ENCODE measurements around the gene COL17A1.

COL17A1 gene

DNA sequence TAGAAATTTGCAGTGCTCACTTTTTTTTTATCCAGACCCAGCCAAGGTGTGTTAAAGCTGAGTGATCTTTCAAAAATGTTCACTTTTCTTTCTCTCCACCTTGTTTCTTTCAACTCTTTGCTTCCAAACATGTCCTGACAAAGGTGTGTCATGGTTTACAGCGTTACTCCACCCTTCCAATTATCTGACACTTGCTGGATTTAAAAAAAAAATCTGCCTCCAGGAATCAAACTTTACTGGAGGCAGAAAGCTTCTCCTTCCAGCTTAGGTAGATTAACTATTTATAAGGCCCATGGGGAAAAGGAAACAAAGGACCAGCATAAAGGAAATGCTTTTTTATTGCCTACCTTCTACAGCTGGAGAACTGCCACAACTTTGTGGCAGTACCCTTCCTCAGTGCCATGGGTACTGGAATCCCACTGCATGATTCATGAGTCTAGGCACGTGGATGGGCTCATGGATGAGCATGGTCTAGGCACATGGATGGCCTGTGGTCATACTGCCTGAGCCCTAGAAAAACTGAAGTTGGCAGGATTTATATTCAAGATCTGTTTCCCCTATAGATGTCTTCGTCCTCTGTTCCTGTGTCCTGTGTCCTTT, at the start of gene COL17A1:
COL17A1 (minus strand) TSS at position 80 of the 600 bp plus-strand sequence. CDS start 5,207 bp downstream, outside the sequence.
- no peak for DNase-seq

DNA sequence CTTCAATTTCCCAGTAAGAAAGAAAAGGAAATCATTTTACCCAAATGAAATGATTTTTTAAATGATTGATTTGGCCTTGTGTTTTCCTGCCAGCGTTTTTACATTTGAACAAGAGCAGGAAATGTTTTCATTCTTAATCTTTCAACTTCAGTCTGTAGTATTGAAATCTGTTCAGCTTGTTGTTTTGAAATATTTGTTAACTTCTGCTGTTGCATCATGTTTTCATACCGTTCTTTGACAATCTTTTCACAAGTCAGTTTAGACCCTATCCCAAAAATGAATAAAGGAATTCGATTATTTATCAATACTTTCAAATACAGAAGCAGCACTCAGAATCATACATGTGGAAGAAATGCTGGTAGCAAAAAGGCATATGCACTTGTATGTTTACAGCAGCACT, 44.4 kb upstream of the COL17A1 start:
- no peak for DNase-seq

GRCh38 chr10:104128214-104128613, 42.5 kb upstream of the COL17A1 start:
- no peak for DNase-seq

- no peak for DNase-seq
Observed at GRCh38 chr10:104127411-104127810, 41.7 kb upstream of the COL17A1 start.

DNA sequence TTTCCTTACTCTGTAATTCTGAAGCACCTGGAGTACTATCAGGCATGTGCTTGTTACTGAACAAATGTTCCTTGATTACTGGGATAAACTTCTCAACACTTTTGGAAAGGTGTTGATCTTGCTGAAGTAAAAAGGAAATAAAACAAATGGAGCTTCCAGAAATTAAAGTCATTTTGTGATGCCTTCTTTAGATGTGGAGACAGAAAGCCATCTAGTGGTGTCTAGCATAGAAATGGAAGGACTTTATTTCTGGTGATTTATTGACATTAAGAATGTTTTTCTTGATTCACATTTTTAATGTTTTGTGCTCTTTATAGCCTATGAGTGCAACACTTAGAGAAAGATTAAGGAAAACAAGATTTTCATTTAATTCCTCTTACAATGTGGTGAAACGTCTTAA, 37.7 kb upstream of the COL17A1 start:
- DNase-seq, result no peak

GRCh38 chr10:104122225-104123107, 36.8 kb upstream of the COL17A1 start:
- no peak for DNase-seq

DNA sequence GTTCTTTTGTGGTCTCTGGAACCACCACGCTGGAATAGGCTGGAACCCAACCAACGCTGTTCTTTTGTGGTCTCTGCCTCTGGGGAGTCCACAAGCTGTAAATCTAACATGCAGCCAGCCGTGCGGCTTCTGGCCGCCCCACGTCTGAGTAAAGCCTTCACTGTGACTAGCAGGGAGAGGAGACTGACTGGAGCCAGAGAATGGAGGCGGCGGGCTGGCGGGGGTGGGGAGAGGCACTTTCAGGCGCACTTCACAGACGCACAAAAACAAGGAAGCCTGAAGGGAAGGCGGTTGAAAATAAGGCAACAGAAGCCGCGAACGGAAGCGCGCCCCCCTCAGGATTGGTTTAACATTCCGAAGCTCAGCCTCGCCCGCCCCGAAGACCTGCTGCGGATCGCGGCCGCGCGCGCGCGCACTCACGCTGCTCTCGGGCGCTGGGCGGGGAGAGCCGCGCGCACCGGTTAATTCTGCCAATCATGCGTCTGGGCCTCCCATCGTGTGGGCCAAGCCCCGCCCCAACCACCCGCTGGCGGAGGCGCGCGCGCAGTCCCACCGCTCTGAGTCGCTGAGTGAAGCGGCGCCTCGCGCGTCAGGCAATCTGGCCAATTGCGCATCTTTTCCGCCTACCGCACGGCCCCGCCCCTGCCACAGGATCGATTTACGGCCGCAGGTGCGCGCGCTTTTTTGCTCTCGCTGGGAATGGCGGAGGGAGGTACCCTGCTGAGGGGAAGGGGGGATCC, 36.0 kb upstream of the COL17A1 start, which contains the start of gene SFR1:
SFR1 (plus strand) TSS at position 687 of the 740 bp plus-strand sequence; CDS start at position 700, 13 bp downstream.
- DNase-seq, result peak; percentile 91

DNA sequence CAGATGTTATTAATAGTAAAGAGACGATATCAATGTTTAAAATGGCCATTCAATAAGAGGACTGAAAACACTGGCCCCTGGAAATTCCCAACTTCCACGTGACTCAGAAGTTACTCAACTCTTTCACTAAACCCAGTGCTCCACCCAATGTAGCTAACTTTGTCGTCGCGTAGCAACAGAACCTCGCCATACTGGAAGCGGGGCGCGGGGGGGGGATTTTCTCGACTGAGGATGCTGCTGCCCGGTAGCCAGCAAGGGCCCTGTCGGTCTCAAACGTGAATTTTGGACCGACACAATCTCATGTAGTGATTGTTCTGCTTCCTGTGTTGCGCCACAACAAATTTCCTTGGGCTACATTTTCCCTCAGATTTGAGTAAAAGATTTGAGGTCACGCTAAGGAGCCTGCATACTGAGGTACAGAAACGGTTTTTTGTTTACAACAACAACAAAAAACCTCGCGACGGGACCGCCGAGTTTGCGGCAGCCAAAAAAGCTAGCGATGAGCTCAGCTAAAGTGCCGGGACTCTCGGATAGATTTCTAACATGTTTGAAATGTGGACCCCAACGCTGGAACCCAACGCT, 35.3 kb upstream of the COL17A1 start:
- peak; percentile 11 for DNase-seq

- no peak for DNase-seq
Observed at GRCh38 chr10:104120512-104120902, 34.8 kb upstream of the COL17A1 start.

GRCh38 chr10:104119996-104120395, 34.3 kb upstream of the COL17A1 start:
- DNase-seq, result no peak

DNA sequence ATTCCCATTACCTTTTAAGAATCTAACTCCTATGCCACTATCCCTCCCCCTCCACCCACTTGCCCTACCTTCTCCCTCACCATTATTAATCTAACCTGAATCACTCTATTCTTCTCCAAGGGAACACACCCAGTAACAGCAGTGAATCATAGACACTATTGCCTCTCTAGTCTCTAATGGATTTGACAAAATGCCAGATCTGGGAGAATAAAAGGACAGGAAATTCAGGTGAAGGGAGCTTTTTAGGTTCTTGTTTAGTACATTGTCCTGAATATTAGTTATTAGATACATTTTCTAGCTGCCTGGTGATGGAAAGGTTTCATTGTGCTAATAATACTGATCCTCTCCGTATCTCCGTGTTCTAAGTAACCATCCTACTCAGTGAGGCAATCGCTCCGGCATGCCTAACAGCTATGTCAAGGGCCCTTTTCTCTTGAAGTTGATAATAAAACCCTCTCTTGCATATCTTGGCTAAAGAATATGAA, 32.2 kb upstream of the COL17A1 start:
- no peak for DNase-seq

DNA sequence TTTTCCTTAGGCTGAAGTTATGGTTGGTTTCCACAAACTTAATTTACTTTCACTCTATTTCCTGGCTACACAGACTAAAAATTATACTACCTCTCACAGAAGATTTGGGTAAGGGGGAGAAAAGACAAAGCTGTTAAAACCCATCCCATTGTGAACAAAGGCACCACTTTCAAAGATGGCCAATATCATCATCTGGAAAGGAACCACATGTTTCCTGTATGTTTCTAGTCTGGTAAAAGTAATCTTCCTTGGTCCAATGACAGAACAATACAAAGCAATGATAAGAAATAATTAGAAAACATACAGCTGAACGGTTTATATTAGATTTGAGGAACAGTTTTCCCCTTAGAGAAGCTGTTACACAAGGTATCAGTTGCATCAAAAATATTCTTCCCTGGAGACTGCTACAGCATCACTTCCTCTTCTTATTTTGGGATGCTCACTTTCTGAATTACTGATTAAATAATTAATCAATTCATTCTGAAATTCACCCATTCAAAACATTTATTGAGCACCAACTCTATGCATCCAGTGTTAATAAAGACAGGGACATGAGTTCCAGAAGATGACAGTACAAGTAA, 27.8 kb upstream of the COL17A1 start:
- DNase-seq, result no peak

GRCh38 chr10:104109908-104110662, 24.4 kb upstream of the COL17A1 start:
- no peak for DNase-seq

- DNase-seq, result no peak
Observed at GRCh38 chr10:104104926-104105325, 19.2 kb upstream of the COL17A1 start.

DNA sequence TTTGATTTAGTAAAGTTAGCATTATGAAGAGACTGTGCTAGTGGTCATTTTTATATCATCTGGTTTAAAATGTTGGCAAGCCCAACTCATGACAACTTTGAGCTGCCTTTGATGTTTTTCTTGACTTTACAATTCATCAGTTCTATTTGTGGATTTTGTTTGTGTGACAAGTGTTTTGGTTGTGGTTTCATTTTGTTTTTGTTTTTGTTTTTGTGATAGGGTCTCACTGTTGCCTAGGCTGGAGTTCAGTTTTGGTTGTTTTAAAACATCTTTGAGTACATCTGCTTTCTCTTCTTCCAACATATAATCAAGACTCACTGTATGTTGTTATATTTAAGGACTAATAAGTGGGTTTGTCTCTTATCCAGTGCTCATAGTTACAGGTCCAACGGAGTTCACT, 18.7 kb upstream of the COL17A1 start:
- DNase-seq, result no peak

GRCh38 chr10:104103956-104104355, 18.3 kb upstream of the COL17A1 start:
- DNase-seq, result no peak

GRCh38 chr10:104101902-104102301, 16.2 kb upstream of the COL17A1 start:
- no peak for DNase-seq

- DNase-seq, result no peak
Observed at GRCh38 chr10:104100795-104101194, 15.1 kb upstream of the COL17A1 start.

- DNase-seq, result no peak
Observed at GRCh38 chr10:104099941-104100340, 14.3 kb upstream of the COL17A1 start.

DNA sequence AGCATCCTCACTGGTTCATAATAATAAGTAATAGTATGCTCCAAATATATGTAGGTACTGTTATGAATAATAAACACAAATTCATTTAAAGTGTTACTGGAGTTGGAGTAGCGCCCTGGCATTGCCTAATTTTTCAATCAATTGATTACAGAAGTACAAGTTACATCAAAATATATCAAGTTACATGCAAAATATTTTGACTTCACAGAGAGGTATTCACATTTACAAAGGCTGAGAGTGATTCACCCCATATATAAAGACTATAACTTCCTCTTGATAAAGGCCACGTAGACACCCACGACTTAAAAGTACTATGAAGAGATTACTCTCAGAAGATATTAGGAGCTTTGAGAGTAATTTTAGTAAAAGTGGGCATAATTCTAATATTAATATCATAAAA, 13.6 kb upstream of the COL17A1 start:
- DNase-seq, result no peak

DNA sequence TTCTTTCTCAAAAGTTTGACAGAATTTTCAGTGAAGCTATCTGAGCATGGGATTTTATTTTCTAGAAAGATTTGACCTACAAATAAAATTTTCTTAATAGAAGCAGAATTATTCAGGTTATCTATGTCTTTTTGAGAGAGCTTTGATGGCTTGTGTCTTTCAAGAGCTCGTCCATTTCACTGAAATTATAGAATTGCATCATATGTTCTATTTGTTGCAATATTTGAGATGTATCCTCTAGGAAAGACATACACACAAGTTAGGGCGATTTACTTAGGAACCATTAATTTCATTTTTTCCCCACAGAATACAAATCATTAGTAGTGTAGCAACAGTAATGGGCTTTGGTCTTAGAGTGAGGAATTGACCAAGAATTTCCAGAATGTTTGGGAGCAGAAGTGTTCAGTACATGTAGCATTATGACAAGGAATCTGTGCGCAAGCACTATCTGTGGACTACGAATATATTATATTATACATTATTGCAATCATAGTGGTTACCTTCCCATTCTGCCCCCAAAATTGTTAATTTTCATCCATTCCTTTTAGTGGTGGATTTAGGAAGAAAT, 12.8 kb upstream of the COL17A1 start:
- DNase-seq, result no peak

Data from NCI-H446 treated with DMSO at 0.1 percent for 48 hours (cell line).